GM18519 (cell line): ENCODE results near the gene MRPL54.

ENCODE experiments used
- ATAC-seq: cut with Tn5 transposase; IDR thresholded peaks from one replicate; pipeline ENCODE4 v1.9.1; 2021; ENCODE audit warnings: mild to moderate bottlenecking, moderate library complexity; ENCODE audit not compliant: unreplicated experiment, low FRiP score

The MRPL54 gene

DNA sequence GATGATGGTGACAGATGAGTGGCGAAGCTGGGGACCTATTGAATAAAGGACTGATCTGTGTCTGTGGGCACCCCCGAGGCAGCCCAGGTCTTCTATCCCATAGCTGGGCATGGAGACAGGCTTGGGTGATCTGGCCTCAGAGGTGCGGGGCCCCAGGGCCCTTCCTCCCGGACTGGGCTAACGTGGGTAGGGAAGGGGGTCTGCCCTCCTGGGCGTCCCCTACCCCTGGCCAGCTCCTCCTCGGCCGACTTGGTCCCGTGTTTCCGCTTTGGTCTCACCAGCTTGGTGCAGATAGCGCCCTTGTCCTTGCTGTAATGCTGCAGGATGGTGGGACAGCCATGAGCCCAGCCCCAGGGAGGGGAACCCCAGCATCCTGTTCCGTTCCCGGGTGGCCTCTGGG is 20.4 kb downstream of the MRPL54 start:
- ATAC-seq: no peak

DNA sequence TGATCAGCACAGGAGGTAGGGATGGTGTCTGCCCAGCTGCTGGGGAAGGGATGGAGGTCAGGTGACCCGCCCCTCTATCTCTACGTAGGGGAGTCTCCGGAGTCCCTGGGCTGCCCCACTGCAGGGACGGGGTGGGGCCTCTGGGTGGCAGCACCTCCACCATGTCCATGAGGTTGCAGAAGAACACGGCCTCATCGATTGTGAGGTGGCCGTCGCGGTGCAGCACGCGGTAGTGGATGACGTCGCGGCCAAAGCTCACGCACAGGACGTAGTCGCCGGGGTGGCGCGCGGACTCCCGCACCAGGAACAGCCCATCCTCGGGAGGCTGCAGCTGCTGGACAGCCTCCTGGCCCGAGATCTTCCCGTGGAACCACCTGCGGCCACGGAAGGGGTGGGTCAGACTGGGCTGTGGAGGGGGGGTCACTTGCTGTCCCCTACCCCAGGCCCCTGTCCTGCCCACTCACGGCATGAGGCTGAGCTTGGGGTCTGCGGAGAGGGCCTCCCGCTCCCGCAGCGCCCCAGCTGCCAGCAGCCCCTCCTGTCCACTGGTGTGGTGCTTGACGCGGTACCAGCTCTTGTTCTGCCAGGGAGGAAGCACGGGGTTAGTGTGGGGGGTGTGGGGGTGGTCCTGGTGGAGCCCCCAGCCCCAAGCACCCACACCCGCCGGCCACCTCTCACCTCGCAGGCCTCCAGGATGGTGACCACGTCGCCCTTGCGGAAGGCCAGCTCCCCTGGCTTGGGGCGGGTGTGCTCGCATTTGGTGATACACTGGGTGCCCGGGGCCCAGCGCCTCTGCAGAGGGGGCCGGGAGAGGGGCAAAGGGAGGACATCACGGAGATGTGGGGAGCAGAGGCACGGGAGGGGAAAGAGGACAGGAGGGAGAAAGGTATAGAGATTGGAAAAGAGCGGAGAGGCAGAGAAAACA is 21.4 kb downstream of the MRPL54 start:
- ATAC-seq: no peak

DNA sequence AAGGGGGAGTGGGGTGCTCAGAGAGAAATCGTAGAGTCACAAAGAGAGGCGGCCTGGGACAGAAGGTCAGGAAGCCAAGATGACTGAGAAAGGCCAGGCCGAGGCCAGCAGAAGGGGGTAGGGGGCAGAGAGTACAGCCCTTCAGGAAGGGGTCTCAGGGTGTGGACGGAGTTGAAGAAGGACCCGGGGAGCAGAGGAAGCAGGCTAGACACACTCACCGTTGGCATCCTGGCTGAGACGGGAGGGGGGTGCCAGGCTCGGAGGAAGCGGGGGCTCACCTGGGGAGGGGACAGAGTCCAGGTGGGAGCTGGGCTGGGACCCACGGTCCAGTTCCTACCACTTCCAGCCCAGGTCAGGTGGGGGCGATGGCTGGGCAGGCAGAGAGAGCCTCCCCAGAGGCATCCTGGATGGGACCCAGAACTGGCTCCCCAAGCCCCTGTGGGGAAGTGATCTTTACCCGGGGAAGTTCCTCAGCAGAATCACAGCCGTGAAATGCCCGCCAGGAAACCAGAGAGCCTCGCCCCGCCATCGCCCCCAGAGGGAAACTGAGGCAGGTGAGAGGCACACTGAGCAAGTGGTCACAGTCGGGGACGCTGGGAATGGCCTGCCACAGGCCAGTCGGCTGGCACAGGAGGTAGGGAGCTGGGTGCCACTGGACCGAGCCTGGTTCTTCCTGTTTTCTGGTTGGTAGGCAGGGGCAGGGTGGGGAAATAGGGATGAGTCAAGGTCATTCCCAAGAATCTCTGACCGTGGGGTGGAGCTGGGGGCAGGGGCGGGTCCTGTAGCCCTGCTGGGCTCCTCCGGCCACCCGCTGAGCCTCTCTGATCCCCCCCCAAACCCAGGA is 22.3 kb downstream of the MRPL54 start:
- no peak for ATAC-seq

DNA sequence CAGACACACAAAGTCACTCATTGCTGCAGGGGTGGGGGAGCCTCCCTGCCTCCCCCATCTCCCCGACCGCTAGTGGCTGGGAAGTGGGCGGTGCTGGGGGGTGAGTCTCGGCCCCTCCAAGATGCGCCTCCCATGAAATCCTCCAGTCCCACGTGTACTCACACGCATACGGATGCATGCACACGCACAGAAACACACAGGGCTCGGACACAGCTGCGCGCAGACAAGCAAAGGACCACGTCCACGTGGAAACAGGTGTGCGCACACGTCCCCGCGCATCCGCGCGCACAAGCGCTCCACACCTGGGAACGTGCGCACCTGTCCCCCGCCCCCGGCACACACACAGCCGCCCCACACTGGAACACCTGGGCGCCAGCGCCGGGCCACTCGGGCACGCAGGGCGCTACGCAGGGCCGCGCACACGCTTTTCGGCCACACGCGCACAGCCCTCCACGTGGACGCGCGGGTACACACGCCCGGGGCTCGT is 23.0 kb downstream of the MRPL54 start:
- ATAC-seq: no peak

DNA sequence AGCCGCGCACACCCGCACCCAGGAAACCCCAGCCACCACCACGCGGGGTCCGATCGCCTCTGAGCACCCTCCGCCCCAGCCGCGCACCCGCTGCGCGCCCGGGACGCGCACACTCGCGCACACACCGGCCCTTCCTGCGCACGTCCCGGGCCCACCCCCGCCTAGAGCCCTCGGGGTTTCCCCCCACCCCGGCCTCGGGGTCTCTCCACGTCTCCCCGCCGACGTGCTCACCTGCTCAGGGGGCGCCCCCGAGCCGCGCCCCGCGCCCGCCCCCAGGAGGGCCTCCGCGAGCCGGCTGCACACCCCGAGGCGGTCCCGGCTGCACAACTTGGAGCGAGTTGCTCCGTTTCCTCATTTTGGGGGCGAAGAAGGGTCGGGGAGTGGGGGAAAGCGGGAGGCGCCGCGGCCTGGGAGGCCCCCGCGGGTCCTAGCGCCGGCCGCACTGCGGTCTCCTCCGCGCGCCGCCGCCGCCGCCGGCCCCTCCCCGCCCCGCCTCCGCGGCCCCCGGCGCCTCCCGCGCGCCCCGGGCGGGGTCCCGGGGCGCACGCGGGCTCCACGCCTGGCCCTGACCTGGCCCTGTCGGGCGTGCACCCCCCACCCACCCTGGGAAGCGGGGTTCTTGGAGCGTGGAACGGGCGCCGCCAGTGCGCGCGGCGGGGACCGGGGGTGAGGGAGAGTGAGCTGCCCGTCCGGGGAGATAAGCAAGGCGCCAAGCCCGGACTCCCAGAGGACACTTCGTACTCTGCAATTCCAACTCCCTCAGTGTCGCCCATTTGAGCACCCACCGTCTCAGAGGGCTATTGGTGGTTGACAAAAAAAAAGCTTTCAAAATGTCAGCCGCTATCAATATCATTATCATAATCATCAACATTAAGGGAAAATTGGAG is 23.7 kb downstream of the MRPL54 start, which contains the start of gene MATK:
MATK (minus strand) TSS at position 444 of the 887 bp plus-strand sequence. CDS start 1,246 bp downstream, outside the sequence.
- ATAC-seq: no peak

DNA sequence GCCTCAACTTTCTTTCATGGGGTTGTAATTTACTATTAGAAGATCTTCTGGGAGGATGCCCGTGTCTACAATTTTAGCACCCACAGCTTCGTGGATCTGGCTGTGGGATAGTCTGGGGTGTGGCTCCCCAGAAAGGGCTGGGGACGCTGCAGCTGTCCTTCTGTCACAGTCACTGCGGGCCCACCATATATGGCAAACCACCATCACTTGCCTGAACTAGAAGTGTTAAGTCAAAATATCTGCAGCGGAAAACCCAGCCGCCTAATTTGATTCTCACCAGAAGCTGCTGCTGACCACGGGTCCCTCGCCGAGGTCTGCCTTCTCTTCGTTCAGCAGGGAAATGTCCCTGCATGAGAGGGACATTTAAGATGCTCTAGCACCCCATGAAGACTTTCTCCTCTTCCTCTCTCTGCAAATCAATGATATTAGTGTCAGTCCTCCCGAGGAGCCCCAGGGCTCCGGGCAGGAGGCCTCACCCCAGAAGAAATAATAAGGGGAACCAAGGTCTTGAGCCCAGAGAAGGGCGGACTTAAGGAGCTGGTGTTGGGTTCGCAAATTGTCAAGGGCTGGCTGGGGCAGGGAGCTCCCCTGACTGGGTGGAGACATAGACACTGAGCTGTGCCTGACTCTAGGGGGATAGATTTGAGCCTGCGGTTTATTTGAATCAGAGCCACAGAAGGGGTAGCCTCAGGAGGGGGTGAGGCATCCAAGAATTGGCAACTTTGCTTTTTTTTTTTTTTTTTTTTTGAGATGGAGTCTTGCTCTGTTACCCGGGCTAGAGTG is 26.7 kb downstream of the MRPL54 start:
- ATAC-seq: no peak

DNA sequence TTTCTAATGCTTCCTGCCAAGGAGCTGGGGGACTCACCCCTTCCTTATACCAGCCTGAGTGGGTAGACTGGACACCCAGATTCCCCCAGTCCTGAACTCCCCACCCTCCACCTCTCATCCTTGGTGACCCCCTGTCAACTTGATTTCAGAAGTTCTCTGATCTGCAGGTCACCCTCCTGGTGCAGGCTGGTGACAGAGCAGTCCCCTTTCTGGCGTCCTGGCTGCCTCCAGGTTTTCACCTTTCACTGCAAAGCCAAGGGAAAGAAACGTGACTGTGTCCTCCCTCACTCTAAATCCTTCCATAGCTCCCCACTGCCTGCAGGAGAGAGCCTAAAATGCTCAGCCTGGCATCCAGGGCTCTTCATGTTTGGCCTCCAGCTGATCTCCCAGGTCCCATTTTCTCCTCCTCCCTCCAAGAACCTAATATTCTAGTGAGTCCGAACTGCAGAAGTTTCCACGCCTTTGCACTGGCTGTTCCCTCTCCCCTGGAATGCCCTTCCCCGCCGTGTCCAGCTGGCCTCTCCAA is 27.8 kb downstream of the MRPL54 start:
- ATAC-seq: no peak

DNA sequence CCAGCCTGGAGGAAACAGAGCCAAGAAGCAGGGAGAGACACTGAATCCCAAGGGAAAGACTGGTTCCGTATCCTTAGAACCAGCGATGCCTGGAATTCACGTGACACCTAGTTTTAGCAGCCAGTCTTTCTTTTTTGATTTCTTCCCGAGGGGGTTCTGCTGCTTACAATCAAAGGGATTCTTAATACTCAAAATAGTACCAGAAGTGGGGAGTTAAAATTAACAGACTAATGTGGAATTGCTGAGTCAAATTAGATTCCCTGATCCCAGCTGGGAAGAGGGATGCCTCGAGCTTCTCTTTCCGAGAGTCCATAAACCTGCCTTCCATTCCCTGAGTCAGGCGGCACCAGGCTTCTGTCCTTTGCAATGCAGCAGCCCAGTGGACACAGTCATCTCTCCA is 28.5 kb downstream of the MRPL54 start:
- no peak for ATAC-seq

DNA sequence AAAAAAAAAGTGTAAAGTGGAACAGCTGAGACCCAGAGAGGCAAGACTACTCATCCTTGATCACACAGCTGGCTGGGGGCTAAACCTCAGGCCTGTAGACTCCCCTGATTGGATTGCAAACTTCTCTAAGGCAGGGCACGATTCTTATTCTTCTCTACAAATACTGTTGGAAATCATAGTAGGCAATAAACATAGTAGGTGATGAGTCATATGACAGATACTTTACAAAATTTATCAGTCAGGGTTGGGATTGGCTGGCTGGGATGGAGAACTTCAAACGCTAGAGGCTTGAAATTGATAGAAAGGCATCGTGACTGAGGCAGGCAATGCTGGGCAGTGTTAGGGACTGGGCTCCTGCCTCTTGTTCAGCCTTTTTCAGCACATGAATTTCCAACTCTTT is 29.6 kb downstream of the MRPL54 start:
- ATAC-seq: no peak

DNA sequence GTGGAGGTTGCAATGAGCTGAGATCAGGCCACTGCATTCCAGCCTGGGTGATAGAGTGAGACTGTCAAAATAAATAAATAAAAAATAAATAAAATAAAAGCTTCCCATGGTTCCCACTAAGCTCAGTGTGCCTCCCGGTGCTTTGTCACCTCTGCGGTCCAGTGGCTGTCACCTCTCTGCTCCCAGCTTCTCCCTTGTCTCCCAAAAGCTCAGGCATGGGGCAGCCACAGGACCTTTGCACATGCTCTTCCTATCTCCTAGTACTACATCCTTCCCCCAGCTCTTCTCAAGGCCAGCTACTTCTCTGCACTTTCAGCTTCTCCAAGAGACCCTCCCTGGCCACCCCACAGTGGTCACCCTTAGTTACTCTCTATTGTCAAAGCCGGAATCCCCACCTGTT is 31.3 kb downstream of the MRPL54 start:
- ATAC-seq: no peak

DNA sequence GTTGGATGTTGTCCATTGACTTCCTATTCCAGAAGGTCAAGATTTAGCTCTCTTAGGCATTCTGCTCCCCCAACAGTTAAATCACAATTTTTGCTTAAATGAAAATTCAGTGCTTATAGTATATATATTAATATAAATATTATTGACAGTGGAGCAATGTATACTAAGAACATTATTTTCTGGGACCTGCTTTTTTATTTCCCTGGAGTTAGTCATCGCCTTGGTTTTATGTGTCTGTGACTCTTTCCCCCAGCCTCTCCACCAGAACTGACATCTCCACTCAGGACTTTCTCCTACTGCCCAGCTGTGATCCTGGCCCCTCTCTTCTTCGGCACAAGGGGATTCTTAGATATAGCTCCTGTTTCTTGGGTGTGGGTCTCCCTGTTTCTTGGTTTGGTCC is 33.9 kb downstream of the MRPL54 start:
- ATAC-seq: no peak

DNA sequence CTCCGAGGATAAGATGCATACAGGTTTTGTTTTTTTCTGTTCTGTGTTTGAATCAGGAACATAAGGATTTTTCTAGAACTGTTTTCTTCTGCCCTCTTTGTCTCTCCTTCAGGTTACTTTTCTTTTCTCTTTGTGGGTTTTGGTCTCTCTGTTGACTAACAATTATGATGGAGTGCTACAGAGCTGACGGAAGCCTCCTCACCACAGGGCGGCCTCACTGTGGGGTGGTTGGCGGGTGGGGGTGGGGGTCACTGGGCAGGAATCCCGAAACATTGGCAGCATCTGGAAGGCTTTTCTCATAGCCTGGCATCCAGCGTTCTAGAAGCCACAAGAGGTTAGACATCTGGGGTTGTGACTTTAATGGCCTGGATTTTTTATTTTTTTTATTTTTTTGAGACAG is 35.7 kb downstream of the MRPL54 start:
- ATAC-seq: no peak

DNA sequence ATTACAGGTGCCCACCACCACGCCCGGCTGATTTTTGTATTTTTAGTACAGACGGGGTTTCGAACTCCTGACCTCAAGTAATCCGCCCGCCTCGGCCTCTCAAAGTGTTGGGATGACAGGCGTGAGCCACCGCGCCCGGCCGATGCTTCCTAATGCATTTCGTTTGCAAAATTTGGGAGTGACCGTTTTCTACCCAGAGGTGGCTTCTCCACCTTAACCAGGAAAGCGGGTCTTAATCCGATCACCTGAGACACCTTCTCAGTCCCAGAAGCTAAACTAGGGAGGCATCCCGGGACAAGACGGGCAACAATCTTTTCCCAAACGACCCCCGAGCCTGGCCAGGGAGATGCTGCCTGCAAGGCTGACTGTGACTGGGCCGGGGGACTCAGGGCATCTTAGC is 38.5 kb downstream of the MRPL54 start:
- ATAC-seq: no peak

DNA sequence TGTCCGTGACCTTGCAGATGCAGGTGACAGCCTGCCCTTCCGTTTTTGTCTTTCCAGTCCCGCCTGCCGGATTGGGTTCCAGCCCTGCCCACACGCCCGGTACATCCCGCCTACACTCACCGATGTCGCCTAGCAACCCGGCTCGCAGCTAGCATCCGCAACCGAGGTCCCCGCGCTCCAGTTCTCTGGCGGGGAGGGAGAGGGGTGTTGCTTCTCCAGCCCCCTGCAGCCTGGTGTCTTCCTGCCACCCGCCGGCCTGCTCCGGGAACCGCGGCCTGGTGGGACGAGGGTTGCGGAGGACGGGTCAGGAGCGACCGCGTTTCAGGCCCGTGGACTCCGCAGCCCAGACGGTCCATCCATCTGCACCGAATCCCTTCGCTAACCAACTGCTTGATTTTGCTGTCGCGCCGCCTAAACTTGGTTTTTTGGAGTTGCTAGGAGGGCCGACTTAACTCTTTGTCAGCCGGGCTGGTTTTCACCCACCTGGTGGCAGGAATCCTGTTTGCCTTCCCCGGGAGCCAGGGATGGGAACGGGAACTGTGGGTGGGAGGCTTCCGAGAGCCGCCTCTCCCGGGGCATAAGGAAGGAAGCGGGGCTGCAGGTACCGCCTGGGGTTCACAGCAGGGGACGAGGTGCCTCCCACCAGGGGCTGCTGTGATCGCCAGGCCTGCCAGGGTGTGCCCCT is 39.1 kb downstream of the MRPL54 start:
- ATAC-seq: no peak

DNA sequence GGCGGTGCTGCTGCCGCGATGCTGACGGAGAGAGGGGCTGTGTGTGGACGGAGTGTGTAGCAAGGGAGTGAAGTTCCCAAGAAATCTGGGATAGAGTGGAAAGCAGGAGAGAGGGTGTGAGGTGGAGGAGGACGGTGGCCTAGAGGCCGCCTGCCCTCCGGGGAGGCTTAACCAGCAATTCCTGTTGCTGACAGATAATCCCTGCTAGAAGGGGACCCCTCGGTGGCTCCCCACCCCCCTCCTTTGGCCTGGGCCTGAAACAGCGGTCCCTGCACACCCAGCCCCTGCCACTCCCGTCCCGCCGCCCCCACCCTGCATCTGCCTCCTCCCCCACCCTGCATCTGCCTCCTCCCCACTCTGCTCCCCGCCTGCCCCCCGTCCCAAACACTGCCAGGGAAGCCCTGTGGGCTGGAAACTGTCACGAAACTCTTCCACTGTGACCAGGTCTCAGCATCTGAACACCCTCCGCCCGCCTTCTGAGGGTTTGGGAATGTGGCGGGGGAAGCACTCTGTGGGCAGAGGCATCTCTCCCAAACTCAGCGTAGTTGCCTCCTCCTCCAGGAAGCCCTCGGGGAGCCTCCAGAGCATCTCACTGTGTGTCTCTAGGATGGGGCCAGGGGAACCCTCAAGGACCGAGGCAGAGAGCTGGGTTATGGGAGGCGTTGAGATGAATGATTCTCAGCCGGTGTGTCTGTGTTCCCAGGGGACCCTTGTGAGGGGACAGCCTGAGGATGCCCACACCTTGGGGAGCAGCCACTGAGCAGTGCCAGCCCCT is 40.8 kb downstream of the MRPL54 start:
- no peak for ATAC-seq

DNA sequence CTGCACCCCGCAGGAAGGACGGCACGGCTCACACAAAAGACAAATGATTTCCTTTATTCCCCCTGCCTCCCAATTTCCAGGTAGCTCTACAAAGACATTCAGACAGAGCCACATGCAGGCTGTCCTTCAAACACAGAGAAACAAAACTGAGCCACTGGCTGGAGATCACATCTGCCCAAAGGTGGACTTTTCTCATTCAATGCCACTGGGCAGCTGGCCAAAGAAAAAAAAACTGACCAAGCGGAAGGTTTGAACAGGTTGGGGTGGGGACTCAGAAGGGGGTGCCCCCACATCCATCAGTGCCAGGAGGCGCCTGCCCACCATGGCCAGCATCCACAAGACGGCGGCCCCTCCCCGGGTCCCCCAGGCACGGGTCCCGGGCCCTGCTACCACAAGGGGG is 41.5 kb downstream of the MRPL54 start:
- ATAC-seq: no peak

DNA sequence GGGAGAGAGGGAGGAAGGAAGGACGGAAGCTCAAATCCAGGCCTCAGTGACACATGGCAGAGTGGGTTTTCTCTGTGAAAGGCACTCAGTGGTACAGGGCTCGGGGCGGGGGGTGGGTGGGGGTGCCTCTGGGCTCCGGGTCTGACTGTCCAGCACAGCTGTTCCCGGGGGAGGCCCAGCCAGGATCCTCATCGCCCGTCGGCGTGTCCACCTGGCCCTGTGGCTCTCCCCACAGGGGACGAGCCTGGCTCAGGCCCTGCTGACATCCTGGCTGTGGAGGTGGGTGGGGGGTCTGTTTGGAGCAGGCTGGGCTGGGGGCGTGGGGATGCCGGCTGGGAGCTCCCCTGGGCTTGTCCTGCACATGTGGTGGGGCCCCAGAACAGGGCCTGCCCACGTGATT is 41.9 kb downstream of the MRPL54 start:
- no peak for ATAC-seq

DNA sequence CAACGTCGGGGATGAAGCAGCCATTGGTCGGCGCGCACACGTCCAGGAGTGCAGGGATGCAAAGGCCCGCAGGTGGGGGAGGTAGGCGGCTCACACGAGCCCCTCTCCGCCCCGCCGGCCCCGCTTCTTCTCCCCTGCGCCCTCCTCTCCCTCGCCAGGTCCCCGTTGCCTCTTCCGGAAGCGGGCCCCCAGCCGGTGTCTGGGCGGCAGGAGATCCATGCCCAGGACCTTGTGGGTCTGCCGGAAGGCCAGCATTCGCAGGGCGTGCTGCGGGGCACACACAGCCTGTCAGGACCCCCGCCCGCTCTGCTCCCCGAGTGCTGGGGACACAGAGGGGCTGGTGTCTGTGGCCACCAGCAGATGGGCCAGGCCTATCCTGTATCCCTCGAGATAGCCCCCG is 43.4 kb downstream of the MRPL54 start:
- ATAC-seq: no peak
